HG03558 (cell line): ENCODE measurements around the gene NOS1AP.

Experiments used
- ATAC-seq: cut with Tn5 transposase; IDR thresholded peaks from one replicate; pipeline ENCODE4 v1.9.1; 2021; ENCODE audit warnings: moderate number of reproducible peaks; ENCODE audit not compliant: unreplicated experiment; ENCODE audit errors: extremely low read depth

Gene NOS1AP

GRCh38 chr1:162388083-162388594, 318.6 kb downstream of the NOS1AP start:
- ATAC-seq = no peak

- ATAC-seq = no peak
Measured at GRCh38 chr1:162388615-162389014, 319.1 kb downstream of the NOS1AP start.

- no peak for ATAC-seq
Measured at GRCh38 chr1:162389021-162389818, 319.7 kb downstream of the NOS1AP start.

- no peak for ATAC-seq
Measured at GRCh38 chr1:162389971-162390370, 320.5 kb downstream of the NOS1AP start.

- ATAC-seq = no peak
Measured at GRCh38 chr1:162390396-162391185, 321.1 kb downstream of the NOS1AP start.

GRCh38 chr1:162391790-162392563, 322.5 kb downstream of the NOS1AP start:
- ATAC-seq = no peak

GRCh38 chr1:162396201-162396906, 326.9 kb downstream of the NOS1AP start:
- ATAC-seq = no peak

- no peak for ATAC-seq
Measured at GRCh38 chr1:162397039-162397448, 327.6 kb downstream of the NOS1AP start.

GRCh38 chr1:162397943-162398560, 328.6 kb downstream of the NOS1AP start:
- ATAC-seq = no peak

- ATAC-seq = no peak
Measured at GRCh38 chr1:162398999-162399580, 329.6 kb downstream of the NOS1AP start.

GRCh38 chr1:162400790-162401355, 331.4 kb downstream of the NOS1AP start:
- no peak for ATAC-seq

- no peak for ATAC-seq
Measured at GRCh38 chr1:162404550-162405160, 335.2 kb downstream of the NOS1AP start.

GRCh38 chr1:162405800-162406199, 336.3 kb downstream of the NOS1AP start:
- ATAC-seq = no peak

GRCh38 chr1:162406811-162407210, 337.3 kb downstream of the NOS1AP start:
- no peak for ATAC-seq

GRCh38 chr1:162407539-162407938, 338.0 kb downstream of the NOS1AP start:
- no peak for ATAC-seq

- no peak for ATAC-seq
Measured at GRCh38 chr1:162412002-162412401, 342.5 kb downstream of the NOS1AP start, which contains the start of gene SH2D1B. TSS of gene SH2D1B (minus strand) at chr1:162412136. CDS start at chr1:162412016, 120 bp downstream.

GRCh38 chr1:162416215-162416614, 346.7 kb downstream of the NOS1AP start:
- no peak for ATAC-seq

- ATAC-seq = no peak
Measured at GRCh38 chr1:162416909-162417308, 347.4 kb downstream of the NOS1AP start.
